Common myeloid progenitor, CD34-positive (primary cell): ENCODE data around the gene NSG1. TPM values are rescaled to one million over a fixed set of nuclear protein-coding genes. Genes with fewer than 3 reads are reported as not detected.

Source experiments
- CTCF ChIA-PET: fragments of 350-600 bp; sonication (Branson Sonifier 250); formaldehyde crosslinking; loops from one replicate; lab custom pipeline; 2021; ENCODE audit warnings: antibody characterized with exemption; lab: Charles Lee
- POLR2A ChIA-PET: fragments of 350-600 bp; sonication (Branson Sonifier 250); formaldehyde crosslinking; loops from one replicate; lab custom pipeline; 2021; ENCODE audit warnings: antibody characterized with exemption; lab: Charles Lee
- DNase-seq, 3 donors: peaks; one replicate each; pipeline versions ENCODE4 v3.0.0 to v3.0.0-alpha.2; 2013
- H3K27ac ChIP-seq, 2 experiments: 1 replicate in 1 of 2; 2 replicates in 1 of 2; pipeline ENCODE4 v1.7.0; 2013; ENCODE audit warnings: inconsistent platforms in 2 of 2, low read length in 2 of 2, mild to moderate bottlenecking in 2 of 2, low read depth in 1 of 2, moderate library complexity in 1 of 2; ENCODE audit not compliant: severe bottlenecking in 2 of 2, insufficient read depth in 1 of 2, poor library complexity in 1 of 2
- H3K27me3 ChIP-seq, 5 experiments: replicated peaks in 2 of 5; 1 replicate in 3 of 5; 2 replicates in 2 of 5; pipeline versions ENCODE4 v1.6.1 to v1.7.0; 2013; ENCODE audit warnings: low read length in 4 of 5, mild to moderate bottlenecking in 2 of 5, moderate library complexity in 2 of 5, inconsistent platforms in 1 of 5; ENCODE audit not compliant: insufficient read depth in 5 of 5, control insufficient read depth in 4 of 5
- H3K36me3 ChIP-seq, 4 experiments: 1 replicate in 2 of 4; 2 replicates in 2 of 4; pipeline versions ENCODE4 v1.6.1 to v1.7.0; 2013; ENCODE audit warnings: low read length in 3 of 4, control low read depth in 1 of 4, mild to moderate bottlenecking in 1 of 4; ENCODE audit not compliant: control insufficient read depth in 4 of 4, insufficient read depth in 4 of 4
- H3K4me1 ChIP-seq, 4 experiments: 1 replicate in 3 of 4; 2 replicates in 1 of 4; pipeline versions ENCODE4 v1.6.1 to v1.7.1; 2013; ENCODE audit warnings: low read length in 3 of 4, mild to moderate bottlenecking in 3 of 4, control low read depth in 1 of 4, inconsistent platforms in 1 of 4, moderate library complexity in 1 of 4; ENCODE audit not compliant: control insufficient read depth in 4 of 4, insufficient read depth in 4 of 4; ENCODE audit errors: control extremely low read depth in 1 of 4
- H3K4me3 ChIP-seq, 7 experiments: 1 replicate in 4 of 7; 2 replicates in 3 of 7; pipeline versions ENCODE4 v1.5.1 to v1.7.0; 2013; ENCODE audit warnings: mild to moderate bottlenecking in 7 of 7, low read length in 6 of 7, moderate library complexity in 6 of 7, inconsistent platforms in 2 of 7, low read depth in 2 of 7, control low read depth in 1 of 7; ENCODE audit not compliant: insufficient read depth in 4 of 7, control insufficient read depth in 1 of 7; ENCODE audit errors: extremely low read depth in 1 of 7
- H3K9me3 ChIP-seq, 5 experiments: 1 replicate in 4 of 5; 2 replicates in 1 of 5; pipeline versions ENCODE4 v1.6.1 to v1.7.1; 2013; ENCODE audit warnings: low read length in 4 of 5, mild to moderate bottlenecking in 2 of 5, inconsistent platforms in 1 of 5, low read depth in 1 of 5, moderate library complexity in 1 of 5; ENCODE audit not compliant: control insufficient read depth in 4 of 5, insufficient read depth in 2 of 5; ENCODE audit errors: control extremely low read depth in 1 of 5
- WGBS: methylation state at CpG from one replicate; pipeline ENCODE4 v1.1.5; 2013; ENCODE audit not compliant: insufficient coverage; 5-methylcytosine and 5-hydroxymethylcytosine counted together
- polyA plus RNA-seq: library from polyadenylated mRNA; unstranded; fragments of 120-200 nt; gene quantifications from one replicate; pipeline ENCODE4 v1.2.1, GENCODE V29; 2013

Gene NSG1
- 0.16 TPM for polyA plus RNA-seq

GRCh38 chr4:4386736-4387392, at the start of gene NSG1:
Gene NSG1 (plus strand): TSS chr4:4387102. CDS start chr4:4387630, 528 bp downstream.
- peak in 2 of 3 donors; percentile 11 to 21 for DNase-seq
- no peaks in the 10 kb centered on the region for H3K9me3 ChIP-seq
- H3K36me3 ChIP-seq: no peaks in the 10 kb centered on the region
- ChIA-PET CTCF (no interaction called here), POLR2A (no interaction called here)
- 1% methylated on average over 64 of the region's 87 CpGs for WGBS
- H3K27me3 ChIP-seq: peaks cover 9 to 99% (median 32%) of the 10 kb centered on the region in 5 experiments
- H3K27ac ChIP-seq: no peak within 1 kb of the TSS
- H3K4me1 ChIP-seq: peaks cover 0 to 26% (median 20%) of the 10 kb centered on the region in 4 experiments
- peak within 1 kb of the TSS; percentile 13 to 62 (median 42) for H3K4me3 ChIP-seq

GRCh38 chr4:4338210-4339001, 48.5 kb upstream of the NSG1 start:
- WGBS: 97% methylated on average over 7 of the region's 11 CpGs
- Histone ChIP-seq H3K27ac (no peak overlapping the region), H3K36me3 (no peaks in the 10 kb centered on the region), H3K27me3 (peaks cover 0 to 15% (median 6%) of the 10 kb centered on the region in 5 experiments), H3K9me3 (no peaks in the 10 kb centered on the region), H3K4me1 (peaks cover 0 to under 1% (median under 1%) of the 10 kb centered on the region in 4 experiments), H3K4me3 (no peak overlapping the region)
- CTCF ChIA-PET: interaction anchor here (1.0 to 1.2 kb wide), 4 partner anchors 37 to 90 kb away, joined by 3 read pairs; partner anchors contain the start of gene TMEM128
- DNase-seq: no peak
- POLR2A ChIA-PET: no interaction called here

- no peak for DNase-seq
- no peaks in the 10 kb centered on the region for H3K9me3 ChIP-seq
- H3K4me3 ChIP-seq: no peak overlapping the region
- H3K27ac ChIP-seq: no peak overlapping the region
- H3K36me3 ChIP-seq: no peaks in the 10 kb centered on the region
- POLR2A ChIA-PET: no interaction called here
- peaks cover 0 to 15% (median 6%) of the 10 kb centered on the region in 5 experiments for H3K27me3 ChIP-seq
- CTCF ChIA-PET: interaction anchor here (1.0 to 1.8 kb wide), 2 partner anchors 57 to 119 kb away, joined by 3 read pairs; no protein-coding TSS in a partner anchor
- 62% methylated on average over 20 of the region's 21 CpGs for WGBS
- H3K4me1 ChIP-seq: no peaks in the 10 kb centered on the region
Measured at GRCh38 chr4:4339504-4340085, 47.3 kb upstream of the NSG1 start.

- ChIA-PET POLR2A (no interaction called here), CTCF (interaction anchor here (0.8 to 2.1 kb wide), 4 partner anchors 9 to 82 kb away, joined by 3 to 9 read pairs (median 3); no protein-coding TSS in a partner anchor)
- no peak overlapping the region for H3K4me3 ChIP-seq
- H3K36me3 ChIP-seq: no peaks in the 10 kb centered on the region
- 96% methylated on average over 9 of the region's 9 CpGs for WGBS
- H3K4me1 ChIP-seq: no peaks in the 10 kb centered on the region
- DNase-seq: no peak
- H3K27ac ChIP-seq: no peak overlapping the region
- H3K9me3 ChIP-seq: no peaks in the 10 kb centered on the region
- H3K27me3 ChIP-seq: peaks cover 0 to 11% (median 8%) of the 10 kb centered on the region in 5 experiments
Measured at GRCh38 chr4:4341861-4342650, 44.8 kb upstream of the NSG1 start.

- no peak overlapping the region for H3K4me3 ChIP-seq
- ChIA-PET CTCF (no interaction called here), POLR2A (no interaction called here)
- H3K27ac ChIP-seq: no peak overlapping the region
- H3K9me3 ChIP-seq: no peaks in the 10 kb centered on the region
- H3K27me3 ChIP-seq: peaks cover 0 to 11% (median 8%) of the 10 kb centered on the region in 5 experiments
- WGBS: 90% methylated on average over 3 of the region's 5 CpGs
- no peaks in the 10 kb centered on the region for H3K4me1 ChIP-seq
- no peaks in the 10 kb centered on the region for H3K36me3 ChIP-seq
- DNase-seq: no peak
Measured at GRCh38 chr4:4343038-4343437, 43.9 kb upstream of the NSG1 start.

GRCh38 chr4:4344915-4345527, 41.9 kb upstream of the NSG1 start:
- ChIA-PET CTCF (interaction anchor here (0.9 kb wide), 1 partner anchor 12 kb away, joined by 3 read pairs; no protein-coding TSS in a partner anchor), POLR2A (no interaction called here)
- DNase-seq: no peak
- 87% methylated on average over 12 of the region's 14 CpGs for WGBS
- no peak overlapping the region for H3K4me3 ChIP-seq
- peaks cover 0 to 6% (median 0%) of the 10 kb centered on the region in 5 experiments for H3K27me3 ChIP-seq
- H3K27ac ChIP-seq: no peak overlapping the region
- H3K9me3 ChIP-seq: no peaks in the 10 kb centered on the region
- no peaks in the 10 kb centered on the region for H3K4me1 ChIP-seq
- H3K36me3 ChIP-seq: no peaks in the 10 kb centered on the region
